Measurements from ENCODE around the gene FGR.
"Not testable (repeated sequence)": the region's sequence is repeated elsewhere in the genome, so short reads cannot be mapped to it uniquely, and the experiment has no call there.

Gene FGR

GRCh38 chr1:27634985-27635367 is at the start of gene FGR:
TSS of gene FGR (minus strand) at chr1:27635185. CDS start at chr1:27623916, 11,269 bp downstream.
- no peak for DNase-seq

GRCh38 chr1:27684176-27684575 is 49.2 kb upstream of the FGR start:
- no peak for DNase-seq

- no peak for DNase-seq
These were observed 47.5 kb upstream of the FGR start for GRCh38 chr1:27682351-27682944.

- DNase-seq, result not testable (repeated sequence)
These were observed 46.6 kb upstream of the FGR start for GRCh38 chr1:27681580-27681979.

- DNase-seq, result not testable (repeated sequence)
These were observed 45.3 kb upstream of the FGR start for GRCh38 chr1:27680225-27680791.

GRCh38 chr1:27678747-27679146 is 43.8 kb upstream of the FGR start:
- DNase-seq, result no peak

GRCh38 chr1:27676410-27676809 is 41.4 kb upstream of the FGR start:
- DNase-seq, result no peak

- no peak for DNase-seq
These were observed 37.7 kb upstream of the FGR start for GRCh38 chr1:27672750-27673112.

- DNase-seq, result peak in 1 of 2 experiments; percentile 44
These were observed 37.2 kb upstream of the FGR start, which contains the start of gene IFI6 for GRCh38 chr1:27671964-27672749. TSS of gene IFI6 (minus strand) at chr1:27672192. CDS start at chr1:27669314, 2,878 bp downstream.

GRCh38 chr1:27669876-27670275 is 34.9 kb upstream of the FGR start:
- no peak for DNase-seq

- peak in 1 of 2 experiments; percentile 44 for DNase-seq
These were observed 34.1 kb upstream of the FGR start for GRCh38 chr1:27668808-27669723.

GRCh38 chr1:27668121-27668807 is 33.3 kb upstream of the FGR start:
- no peak for DNase-seq

- no peak for DNase-seq
These were observed 31.8 kb upstream of the FGR start for GRCh38 chr1:27666791-27667254.

GRCh38 chr1:27666294-27666693 is 31.3 kb upstream of the FGR start:
- DNase-seq, result no peak

- no peak for DNase-seq
These were observed 30.1 kb upstream of the FGR start for GRCh38 chr1:27665016-27665651.

GRCh38 chr1:27664291-27664690 is 29.3 kb upstream of the FGR start:
- no peak for DNase-seq

GRCh38 chr1:27662707-27663393 is 27.9 kb upstream of the FGR start:
- peak; percentile 49 to 78 for DNase-seq

- DNase-seq, result no peak
These were observed 27.3 kb upstream of the FGR start for GRCh38 chr1:27662261-27662660.

- no peak for DNase-seq
These were observed 26.6 kb upstream of the FGR start for GRCh38 chr1:27661412-27662075.

- no peak for DNase-seq
These were observed 25.4 kb upstream of the FGR start for GRCh38 chr1:27660300-27660835.

Measured in NCI-H1930 (cell line).